ENCODE data around the gene OR2F1.
"Not testable (repeated sequence)": the region's sequence is repeated elsewhere in the genome, so short reads cannot be mapped to it uniquely, and the experiment has no call there.

OR2F1 gene

DNA sequence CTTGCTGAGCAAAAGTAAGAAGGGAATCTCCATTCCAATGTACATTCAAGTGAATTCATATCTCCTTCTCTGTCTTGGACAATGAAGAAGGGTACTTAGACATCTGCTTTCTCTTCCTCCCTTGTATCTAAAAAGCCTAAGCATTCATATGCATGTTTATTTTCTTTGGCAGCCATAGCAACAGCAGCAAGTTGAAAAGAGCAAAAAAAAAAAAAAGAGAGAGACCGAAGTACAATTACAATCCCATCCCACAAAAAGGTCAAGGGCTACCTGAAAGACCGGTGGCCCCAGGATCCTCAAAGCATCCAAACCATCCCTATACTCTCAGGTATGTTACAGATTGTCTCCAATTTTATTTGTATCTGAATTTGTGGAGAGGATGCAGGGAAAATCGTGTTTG, 4.1 kb downstream of the OR2F1 start:
- FAIRE-seq, result no peak

- FAIRE-seq, result no peak
These were observed 6.4 kb downstream of the OR2F1 start for GRCh38 chr7:143960813-143961610.

- FAIRE-seq, result no peak
These were observed 10.6 kb downstream of the OR2F1 start for GRCh38 chr7:143965280-143965679.

- FAIRE-seq, result no peak
These were observed 12.8 kb downstream of the OR2F1 start for GRCh38 chr7:143967398-143967797.

- no peak for FAIRE-seq
These were observed 19.3 kb downstream of the OR2F1 start for GRCh38 chr7:143973870-143974416.

DNA sequence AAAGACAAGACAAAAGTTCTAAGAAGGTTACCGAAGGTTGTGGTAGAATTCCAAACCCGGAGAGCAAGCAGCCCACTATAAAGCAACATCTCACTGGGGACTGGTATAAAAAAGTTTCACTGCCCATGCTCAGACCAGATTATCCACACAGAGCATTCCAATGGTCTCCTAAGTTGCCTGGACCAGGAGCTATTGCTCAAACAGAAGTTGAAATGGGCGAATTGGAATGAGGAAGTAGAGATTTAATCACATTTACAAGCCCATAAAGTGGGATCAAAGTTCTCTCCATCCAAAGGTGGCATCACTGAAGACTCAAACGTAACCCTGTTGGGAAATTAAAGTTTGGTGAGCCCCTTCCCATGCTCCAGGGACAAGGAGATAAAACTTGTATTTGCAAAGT, 19.8 kb downstream of the OR2F1 start:
- FAIRE-seq, result no peak

DNA sequence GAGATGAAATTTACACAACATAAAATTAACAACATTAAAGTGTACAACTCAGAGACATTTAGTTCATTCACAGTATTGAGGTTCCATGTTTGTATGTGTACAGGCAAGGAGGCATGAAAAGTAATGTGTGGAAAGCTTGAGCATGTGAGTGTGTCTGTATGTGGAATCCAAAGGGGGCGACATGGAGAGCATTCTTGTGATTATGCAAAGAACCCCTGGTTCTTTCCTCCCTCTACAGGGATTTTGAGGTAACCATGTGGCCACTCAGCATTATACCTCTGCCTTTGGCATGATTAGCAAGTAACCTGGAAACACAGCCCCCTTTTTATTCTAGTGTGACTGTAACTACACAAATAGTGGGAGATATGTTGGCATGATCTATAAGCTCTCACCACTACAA, 21.0 kb downstream of the OR2F1 start:
- no peak for FAIRE-seq

DNA sequence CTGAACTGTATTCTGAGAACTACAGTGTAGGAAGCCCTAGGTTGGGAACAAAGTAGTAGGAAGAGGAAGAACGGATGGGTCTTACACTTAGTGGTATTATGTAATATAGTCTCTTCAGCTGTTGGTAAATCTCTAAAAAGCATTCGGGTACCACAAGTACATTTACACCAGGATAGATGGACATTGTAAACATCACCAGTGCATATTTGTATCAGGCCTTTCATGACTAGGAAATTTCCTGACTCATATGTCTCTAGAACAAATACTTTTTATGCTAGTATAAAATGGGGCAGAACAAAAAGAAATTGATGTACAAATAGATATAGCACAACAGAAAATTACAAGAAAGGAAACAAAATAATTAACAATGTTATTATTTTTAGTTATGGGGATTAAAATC, 23.9 kb downstream of the OR2F1 start:
- no peak for FAIRE-seq

DNA sequence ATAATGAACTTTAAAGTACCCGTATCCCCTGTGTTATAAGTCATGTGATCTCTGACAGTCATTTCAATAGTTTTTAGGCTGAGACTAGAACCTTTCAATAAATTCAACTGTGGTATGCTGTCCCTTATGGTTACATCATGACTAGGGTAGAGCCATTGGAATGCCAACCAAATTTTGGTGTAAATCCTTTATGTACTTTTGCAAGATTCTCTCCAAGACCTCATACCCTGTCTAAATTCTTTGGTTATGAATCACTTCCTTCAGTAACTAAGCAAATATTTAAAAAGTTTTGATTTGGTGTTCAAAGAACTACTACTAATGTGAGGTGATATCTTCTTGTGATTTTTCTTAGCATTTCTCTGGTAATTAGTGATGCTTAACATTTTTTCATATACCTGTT, 24.7 kb downstream of the OR2F1 start:
- FAIRE-seq, result no peak

DNA sequence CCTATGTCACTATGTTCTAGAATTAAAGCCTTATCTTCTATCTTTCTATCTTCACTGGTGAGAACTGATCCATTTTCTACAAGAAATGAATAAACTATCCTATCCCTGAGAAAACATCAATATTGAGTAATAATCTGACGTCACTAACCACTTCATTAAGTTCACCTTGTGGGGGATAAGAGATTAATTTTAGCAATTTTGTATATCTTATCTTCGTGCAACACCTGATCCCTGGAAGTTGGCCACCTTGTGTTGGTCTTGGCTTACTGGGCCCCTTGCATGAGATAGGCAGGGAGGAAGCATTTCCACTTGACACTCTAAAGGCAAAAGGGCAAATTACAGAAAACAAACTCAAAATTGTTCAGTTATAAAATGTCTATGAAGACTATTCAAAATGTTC, 25.4 kb downstream of the OR2F1 start:
- no peak for FAIRE-seq

- no peak for FAIRE-seq
These were observed 26.3 kb downstream of the OR2F1 start for GRCh38 chr7:143980746-143981510.

- FAIRE-seq, result no peak
These were observed 29.3 kb downstream of the OR2F1 start for GRCh38 chr7:143983960-143984359.

- FAIRE-seq, result no peak
These were observed 32.9 kb downstream of the OR2F1 start for GRCh38 chr7:143987513-143987912.

- FAIRE-seq, result no peak
These were observed 34.5 kb downstream of the OR2F1 start for GRCh38 chr7:143988976-143989745.

DNA sequence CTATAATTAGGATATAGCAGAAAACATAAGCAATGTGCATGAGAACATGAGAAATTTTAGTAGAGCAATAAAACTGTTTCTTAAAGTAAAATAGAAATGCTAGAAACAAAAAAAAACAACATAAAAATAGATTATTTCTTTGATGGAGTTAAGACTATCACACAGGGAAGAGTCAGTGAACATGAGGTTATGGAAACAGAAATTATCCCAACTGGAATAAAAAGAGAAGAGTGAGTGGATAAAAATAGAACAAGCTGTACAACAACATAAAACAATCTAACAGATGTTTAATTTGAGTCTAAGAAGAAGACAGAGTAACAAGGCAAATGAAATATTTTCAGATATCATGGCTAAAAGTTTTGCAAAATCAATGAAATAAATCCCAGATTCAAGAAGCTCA, 38.0 kb downstream of the OR2F1 start:
- no peak for FAIRE-seq

DNA sequence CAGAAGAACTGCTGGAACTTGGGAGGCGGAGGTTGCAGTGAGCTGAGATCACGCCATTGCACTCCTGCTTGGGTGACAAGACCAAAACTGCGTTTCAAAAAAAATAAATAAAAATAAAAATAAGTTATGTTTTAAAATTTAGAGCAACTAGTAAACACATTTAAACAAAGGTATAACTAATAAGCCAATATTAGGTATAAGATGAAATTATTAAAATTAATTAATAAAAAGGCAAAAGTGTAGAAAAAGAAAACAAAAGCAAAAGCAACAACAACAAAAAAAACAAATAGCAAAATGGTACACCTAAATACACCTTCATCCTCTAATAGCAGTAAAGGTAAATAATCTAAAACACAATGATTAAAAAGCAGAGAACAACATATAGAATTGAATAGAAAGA, 39.3 kb downstream of the OR2F1 start:
- no peak for FAIRE-seq

DNA sequence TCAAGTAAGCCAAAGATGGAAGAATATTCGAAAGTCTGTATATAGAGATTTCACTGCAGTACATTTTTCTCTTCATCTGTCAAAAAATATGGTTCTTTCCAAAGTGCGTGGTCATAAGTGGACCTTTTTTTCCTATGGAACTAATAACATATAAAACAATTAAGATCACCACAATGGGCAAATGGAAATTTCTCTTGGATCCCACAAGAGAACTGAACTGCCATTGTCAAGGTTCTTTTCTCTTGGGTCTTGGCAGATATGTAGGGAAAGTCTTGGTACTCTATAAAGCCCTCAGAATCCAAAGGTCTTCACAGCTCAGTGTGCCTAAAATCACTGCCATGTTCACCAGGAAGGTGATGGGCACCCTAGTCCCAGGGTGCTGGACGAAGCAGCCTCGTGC, 45.4 kb downstream of the OR2F1 start, which contains the start of gene OR6B1:
Gene OR6B1 (plus strand): TSS at position 301 of the 400 bp plus-strand sequence. CDS start 3,677 bp downstream, outside the sequence.
- FAIRE-seq, result no peak

DNA sequence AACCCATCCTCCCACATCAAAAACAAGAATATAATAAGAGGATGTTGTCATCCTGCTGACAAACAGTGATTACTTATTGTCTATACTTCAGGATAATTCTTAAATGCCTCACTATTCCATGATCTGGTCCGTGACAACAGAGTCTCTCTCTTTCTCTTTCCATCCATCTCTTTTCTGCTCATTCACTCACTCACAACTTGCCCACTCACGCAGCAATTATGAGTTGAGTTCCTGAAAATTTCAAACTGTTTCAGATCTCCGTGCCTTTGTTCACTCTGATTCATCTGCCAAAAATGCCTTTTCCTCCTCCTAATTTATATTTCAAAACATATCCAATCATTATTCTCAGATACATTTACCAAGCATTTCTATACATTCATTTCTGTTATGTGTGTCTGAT, 46.9 kb downstream of the OR2F1 start:
- FAIRE-seq, result no peak

DNA sequence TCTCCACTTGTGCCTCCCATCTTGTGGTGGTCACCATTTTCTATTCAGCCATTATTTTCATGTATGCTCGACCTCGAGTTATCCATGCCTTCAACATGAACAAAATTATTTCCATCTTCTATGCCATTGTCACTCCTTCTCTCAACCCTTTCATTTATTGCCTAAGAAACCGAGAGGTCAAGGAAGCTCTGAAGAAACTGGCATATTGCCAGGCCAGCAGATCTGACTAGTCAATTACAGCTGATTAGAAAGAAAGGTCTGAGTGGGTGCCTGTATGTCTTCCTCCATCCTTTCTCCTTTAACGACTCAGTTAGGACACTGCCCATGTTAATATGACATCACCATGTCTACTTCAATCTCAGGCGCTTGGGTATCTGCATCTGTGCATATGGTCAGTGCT, 50.1 kb downstream of the OR2F1 start:
- no peak for FAIRE-seq

DNA sequence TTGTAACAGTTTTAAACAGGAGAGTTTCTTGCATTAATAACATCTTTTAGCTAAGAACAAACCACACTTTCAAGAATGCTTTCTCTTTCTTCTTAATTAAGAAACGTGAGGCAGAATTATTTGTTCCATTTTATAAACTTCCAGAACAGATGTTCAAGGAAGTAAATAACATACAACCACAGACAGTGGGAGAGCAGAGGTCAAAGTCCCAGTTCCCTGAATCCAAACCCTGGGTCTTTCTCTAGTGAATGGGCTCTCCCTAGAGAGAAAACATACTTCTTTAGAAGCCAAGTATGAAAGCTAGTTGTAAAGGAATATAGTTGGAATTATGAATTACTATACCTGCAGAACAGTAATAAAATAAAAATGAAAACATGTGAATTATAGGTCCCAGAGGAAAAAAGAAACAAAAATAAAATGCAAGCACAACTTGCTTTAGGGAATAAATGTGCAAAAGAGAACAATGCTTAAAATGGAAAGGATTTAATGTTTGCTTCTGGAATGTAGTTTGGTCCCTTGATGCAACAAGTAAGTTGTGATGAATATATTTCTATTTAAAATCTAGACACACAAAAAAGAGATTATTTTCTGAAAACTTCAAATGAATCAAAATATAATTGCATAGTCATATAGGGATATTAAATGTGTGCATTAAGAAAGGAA, 51.5 kb downstream of the OR2F1 start:
- no peak for FAIRE-seq

DNA sequence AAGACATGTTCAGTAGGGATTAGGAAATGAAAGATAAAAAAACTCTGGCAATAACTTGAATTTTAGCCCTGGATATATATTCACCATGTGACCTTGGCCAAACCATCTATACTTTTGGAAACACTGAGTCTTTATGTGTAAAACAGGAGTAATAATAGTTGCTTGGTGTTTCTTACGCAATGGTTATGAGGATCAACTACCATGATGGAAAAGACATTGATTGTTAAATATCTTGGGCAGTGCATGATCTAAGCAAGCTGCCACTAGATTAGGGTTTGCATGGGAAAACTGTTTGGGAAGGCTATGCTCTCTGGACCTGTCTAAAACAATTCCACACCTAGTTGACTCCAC, 52.0 kb downstream of the OR2F1 start:
- no peak for FAIRE-seq

DNA sequence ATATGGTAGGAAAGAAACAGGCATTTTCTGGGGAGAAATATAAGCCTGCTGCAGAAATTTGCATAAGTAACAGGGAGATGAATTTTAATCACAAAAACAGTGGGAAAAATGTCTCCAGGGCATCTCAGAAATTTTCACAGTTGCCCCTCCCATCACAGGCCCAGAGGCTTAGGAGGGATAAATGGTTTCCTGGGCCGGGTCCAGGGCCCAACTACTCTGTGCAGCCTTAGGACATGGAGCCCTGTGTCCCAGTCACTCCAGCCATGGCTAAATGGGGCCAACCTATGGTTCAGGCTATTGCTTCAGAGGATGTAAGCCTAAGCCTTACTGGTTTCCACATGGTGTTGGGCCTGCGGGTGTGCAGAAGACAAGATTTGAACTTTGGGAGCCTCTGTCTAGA, 54.7 kb downstream of the OR2F1 start:
- FAIRE-seq, result no peak

- FAIRE-seq, result not testable (repeated sequence)
These were observed 55.4 kb downstream of the OR2F1 start for GRCh38 chr7:144010061-144010460.
